GM12892 (cell line): Measurements from ENCODE around the gene CACNA2D2.

ENCODE experiments used
- POLR2A ChIP-seq: IDR thresholded peaks from 2 replicates; pipeline ENCODE4 v1.6.1; 2011; ENCODE audit warnings: low read depth, low read length, control low read depth
- POLR2AphosphoS5 ChIP-seq: IDR thresholded peaks from 2 replicates; pipeline ENCODE4 v1.6.1; 2011; ENCODE audit warnings: low read depth, low read length, control low read depth

GRCh38 chr3:50459785-50460184 lies 43.6 kb downstream of the CACNA2D2 start:
- TF ChIP-seq POLR2A (no peak), POLR2AphosphoS5 (no peak)
